Transverse colon (tissue), 4 donors: Measurements from ENCODE around the gene DIAPH3. TPM values are rescaled to one million over a fixed set of nuclear protein-coding genes. Genes with fewer than 3 reads are reported as not detected.

Experiments
- DNase-seq: peaks from one replicate; pipeline ENCODE4 v3.0.0-alpha.2; 2019
- H3K27ac ChIP-seq, 4 donors: fragments of 200-600 bp; sonication (generic); 2 replicates each; pipeline ENCODE4 v1.5.1; 2016 to 2018; ENCODE audit warnings: inconsistent platforms in 4 of 4
- H3K27me3 ChIP-seq: fragments of 200-600 bp; sonication (generic); 2 replicates; pipeline ENCODE4 v1.5.1; 2017; ENCODE audit warnings: inconsistent platforms
- H3K36me3 ChIP-seq, 4 donors: fragments of 200-600 bp; sonication (generic); 2 replicates each; pipeline ENCODE4 v1.5.1; 2017 to 2019; ENCODE audit warnings: inconsistent platforms in 4 of 4
- H3K4me1 ChIP-seq, 4 donors: fragments of 200-600 bp; sonication (generic); 2 replicates each; pipeline ENCODE4 v1.5.1; 2017 to 2020; ENCODE audit warnings: inconsistent platforms in 4 of 4
- H3K4me3 ChIP-seq, 4 donors: fragments of 200-600 bp; sonication (generic); 1 replicate in 1 of 4; 2 replicates in 3 of 4; pipeline versions ENCODE4 v1.5.1 to v1.6.1; 2017 to 2019; ENCODE audit warnings: inconsistent platforms in 4 of 4
- H3K9me3 ChIP-seq, 2 donors: fragments of 200-600 bp; sonication (generic); 2 replicates each; pipeline ENCODE4 v1.5.1; 2017 to 2019; ENCODE audit warnings: inconsistent platforms in 2 of 2
- EP300 ChIP-seq: sonication (generic); formaldehyde crosslinking; IDR thresholded peaks from one replicate; pipeline ENCODE4 v1.6.1; 2017; ENCODE audit warnings: antibody characterized with exemption, low read depth
- POLR2A ChIP-seq: fragments of 450-650 bp; IDR thresholded peaks from one replicate; pipeline ENCODE4 v1.6.1; 2016; ENCODE audit warnings: antibody characterized with exemption, mild to moderate bottlenecking, moderate library complexity
- POLR2AphosphoS5 ChIP-seq, 3 donors: sonication (generic); formaldehyde crosslinking; IDR thresholded peaks; one replicate each; pipeline ENCODE4 v1.6.1; 2016; ENCODE audit warnings: antibody characterized with exemption in 3 of 3
- WGBS, 2 donors: methylation state at CpG; one replicate each; pipeline ENCODE4 v1.1.5; 2018; ENCODE audit warnings: low coverage in 1 of 2; 5-methylcytosine and 5-hydroxymethylcytosine counted together
- in situ Hi-C, 4 donors: fragments of 200-750 bp; cut with MboI; loops; one replicate each; pipeline versions ENCODE4 v1.15.0 to v1.15.1; 2017; ENCODE audit warnings: low sequenced_read_pairs in 3 of 4, low pct_ligation_motif_present in 1 of 4, low pct_unique_long_range_greater_than_20kb in 1 of 4
- intact Hi-C: fragments of 100-400 bp; cut with DNase I; formaldehyde crosslinking; loops from one replicate; pipeline ENCODE4 v1.15.1; 2023; ENCODE audit warnings: low total_unique reads
- total RNA-seq, 4 donors: library from RNA; depleted of rRNA; stranded (reverse); fragments of >200 nt; gene quantifications; one replicate each; pipeline ENCODE4 v1.1.0, GENCODE V29; 2016
- TF ChIP-seq, protein P1 (sequence below), 5 experiments: fragments of 200-600 bp in 3 of 5; fragments of 450-650 bp in 2 of 5; sonication (generic) in 3 of 5; IDR thresholded peaks; 1 replicate in 2 of 5; 2 replicates in 3 of 5; pipeline ENCODE4 v1.5.1; 2016 to 2017; ENCODE audit warnings: antibody characterized with exemption in 5 of 5, inconsistent platforms in 3 of 5, mild to moderate bottlenecking in 2 of 5, moderate library complexity in 1 of 5

The DIAPH3 gene
- total RNA-seq, 4 donors from 2014 or later = 0.95 to 1.6 (median 1.2) TPM

DNA sequence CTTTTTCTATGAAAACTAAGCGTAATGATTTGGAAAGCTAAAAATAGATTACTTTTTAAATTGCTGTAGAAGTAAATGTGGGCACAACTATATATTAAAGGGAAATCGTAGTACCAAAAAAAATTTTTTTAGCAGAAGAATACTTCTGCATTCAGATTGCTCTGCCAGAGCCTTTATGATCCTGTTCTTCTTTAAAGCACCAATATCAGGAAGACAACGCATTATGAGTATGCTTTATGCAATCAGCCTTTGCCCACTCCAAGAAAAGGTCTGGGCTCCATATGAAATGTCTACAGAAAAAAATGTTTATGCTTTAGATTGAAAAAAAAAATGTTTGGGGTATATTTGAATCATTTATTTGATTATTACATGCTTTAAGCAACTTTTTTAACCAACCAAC is 137.4 kb downstream of the DIAPH3 start:
- in situ Hi-C loops (no loop called here), intact Hi-C loops (no loop called here)
- Histone ChIP-seq H3K27me3 (no peaks in the 10 kb centered on the region), H3K4me3 (no peak overlapping the region), H3K36me3 (no peaks in the 10 kb centered on the region), H3K4me1 (no peaks in the 10 kb centered on the region), H3K9me3 (no peaks in the 10 kb centered on the region), H3K27ac (no peak overlapping the region)
- no peak for TF ChIP-seq POLR2A
- TF ChIP-seq, protein P1, sequence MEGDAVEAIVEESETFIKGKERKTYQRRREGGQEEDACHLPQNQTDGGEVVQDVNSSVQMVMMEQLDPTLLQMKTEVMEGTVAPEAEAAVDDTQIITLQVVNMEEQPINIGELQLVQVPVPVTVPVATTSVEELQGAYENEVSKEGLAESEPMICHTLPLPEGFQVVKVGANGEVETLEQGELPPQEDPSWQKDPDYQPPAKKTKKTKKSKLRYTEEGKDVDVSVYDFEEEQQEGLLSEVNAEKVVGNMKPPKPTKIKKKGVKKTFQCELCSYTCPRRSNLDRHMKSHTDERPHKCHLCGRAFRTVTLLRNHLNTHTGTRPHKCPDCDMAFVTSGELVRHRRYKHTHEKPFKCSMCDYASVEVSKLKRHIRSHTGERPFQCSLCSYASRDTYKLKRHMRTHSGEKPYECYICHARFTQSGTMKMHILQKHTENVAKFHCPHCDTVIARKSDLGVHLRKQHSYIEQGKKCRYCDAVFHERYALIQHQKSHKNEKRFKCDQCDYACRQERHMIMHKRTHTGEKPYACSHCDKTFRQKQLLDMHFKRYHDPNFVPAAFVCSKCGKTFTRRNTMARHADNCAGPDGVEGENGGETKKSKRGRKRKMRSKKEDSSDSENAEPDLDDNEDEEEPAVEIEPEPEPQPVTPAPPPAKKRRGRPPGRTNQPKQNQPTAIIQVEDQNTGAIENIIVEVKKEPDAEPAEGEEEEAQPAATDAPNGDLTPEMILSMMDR (IDR thresholded peaks at IDR 0.05) = no peak
- TF ChIP-seq EP300 = no peak
- TF ChIP-seq POLR2AphosphoS5 (IDR thresholded peaks at IDR 0.05) = no peak
- DNase-seq = no peak
- WGBS, 2 donors = 75 to 97% methylated on average over 3 of the region's 3 CpGs

DNA sequence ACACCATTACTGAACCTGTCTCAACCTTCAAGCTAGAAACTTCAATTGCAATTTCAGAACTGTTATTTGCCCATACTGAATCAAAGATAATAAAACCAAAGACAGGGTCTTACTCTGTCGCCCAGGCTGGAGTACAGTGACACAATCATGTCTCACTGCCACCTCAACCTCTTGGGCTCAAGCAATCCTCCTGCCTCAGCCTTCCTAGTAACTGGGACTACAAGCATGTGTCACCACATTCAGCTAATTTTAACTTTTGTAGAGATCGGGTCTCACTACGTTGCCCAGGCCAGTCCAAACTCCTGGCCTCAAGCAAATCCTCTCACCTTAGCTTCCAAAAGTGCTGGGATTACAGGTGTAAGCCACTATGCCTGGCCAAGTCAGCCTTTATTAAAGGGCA is 143.4 kb downstream of the DIAPH3 start:
- TF ChIP-seq POLR2AphosphoS5 (IDR thresholded peaks at IDR 0.05) = no peak
- TF ChIP-seq, protein P1 (IDR thresholded peaks at IDR 0.05) = no peak
- TF ChIP-seq EP300 = no peak
- no peak overlapping the region for H3K27ac ChIP-seq
- peaks cover 0 to 14% (median 0%) of the 10 kb centered on the region in 4 donors for H3K4me1 ChIP-seq
- H3K4me3 ChIP-seq = no peak overlapping the region
- DNase-seq = no peak
- in situ Hi-C loops (no loop called here), intact Hi-C loops (no loop called here)
- H3K27me3 ChIP-seq = no peaks in the 10 kb centered on the region
- H3K9me3 ChIP-seq = no peaks in the 10 kb centered on the region
- 77 to 92% methylated on average over 3 of the region's 3 CpGs for WGBS, 2 donors
- no peaks in the 10 kb centered on the region for H3K36me3 ChIP-seq

DNA sequence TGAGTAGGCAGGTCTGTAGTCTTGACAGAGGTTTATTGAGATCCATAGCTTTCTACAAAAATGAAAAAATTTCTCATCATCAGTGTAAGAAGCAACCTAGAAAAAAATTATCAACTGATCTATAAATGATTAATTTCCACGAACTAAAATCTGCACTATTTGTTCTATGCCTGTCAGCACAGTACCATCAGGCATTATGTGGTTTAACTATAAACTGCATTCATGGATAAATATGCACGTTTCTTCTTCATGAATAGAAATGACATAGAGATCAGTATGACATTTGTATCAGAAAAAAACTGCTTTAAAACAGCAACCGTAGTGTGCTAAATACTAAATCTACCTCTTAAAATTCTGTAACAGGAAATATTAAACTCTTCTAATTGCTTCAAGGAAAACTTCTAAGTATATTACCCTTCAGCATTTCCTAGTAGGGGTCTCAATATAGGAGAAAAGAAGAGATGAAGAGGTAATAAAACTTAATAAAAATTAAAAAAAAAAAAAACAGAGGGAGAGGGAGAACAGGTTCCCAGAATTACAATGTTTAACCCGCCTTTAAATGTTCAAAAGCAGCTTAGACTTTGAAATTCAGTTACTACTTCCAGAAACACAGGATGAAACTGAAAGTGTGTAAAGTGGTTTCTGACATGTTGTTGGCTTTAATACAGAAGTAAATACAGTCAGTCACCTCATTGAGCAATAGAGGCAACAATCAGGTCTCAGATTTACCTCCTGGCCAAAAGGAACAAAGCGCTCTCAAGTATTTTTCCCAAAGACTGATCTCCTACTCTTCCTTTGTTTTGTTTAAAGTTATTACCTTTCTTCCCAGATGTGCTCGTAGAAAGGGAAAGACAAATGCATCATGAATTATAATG is 144.4 kb downstream of the DIAPH3 start:
- H3K9me3 ChIP-seq = no peaks in the 10 kb centered on the region
- peak overlapping the region in 2 of 4 donors; percentile 6 to 15 for H3K27ac ChIP-seq
- no peaks in the 10 kb centered on the region for H3K36me3 ChIP-seq
- H3K4me3 ChIP-seq = no peak overlapping the region
- intact Hi-C loops = no loop called here
- peaks cover 0 to 14% (median 0%) of the 10 kb centered on the region in 4 donors for H3K4me1 ChIP-seq
- TF ChIP-seq POLR2AphosphoS5 (IDR thresholded peaks at IDR 0.05) = no peak
- no peak for TF ChIP-seq EP300
- TF ChIP-seq POLR2A = no peak
- TF ChIP-seq, protein P1 (IDR thresholded peaks at IDR 0.05) = no peak
- H3K27me3 ChIP-seq = no peaks in the 10 kb centered on the region
- 38 to 49% methylated on average over 6 of the region's 6 CpGs for WGBS, 2 donors
- in situ Hi-C loops = no loop called here
- no peak for DNase-seq

DNA sequence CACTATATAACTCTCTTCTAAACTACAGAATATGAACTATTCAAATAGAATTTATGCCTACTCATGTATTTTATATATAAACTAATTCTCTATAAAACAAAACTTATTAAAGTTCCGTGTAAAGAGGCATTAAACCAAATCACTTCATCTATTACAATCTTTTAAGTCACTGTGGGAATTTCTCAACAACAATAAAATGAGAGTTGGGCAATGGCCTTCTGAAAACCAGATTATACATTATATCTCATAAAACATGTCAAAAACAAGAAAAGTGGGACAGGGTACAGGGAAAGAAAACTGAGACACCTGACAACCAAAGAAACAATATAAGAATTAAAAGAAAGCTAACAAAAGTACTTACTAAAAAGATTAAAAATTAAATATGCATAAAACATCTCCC is 145.2 kb downstream of the DIAPH3 start:
- 55 to 58% methylated on average over 1 of the region's 1 CpG for WGBS, 2 donors
- H3K4me1 ChIP-seq = peaks cover 0 to 14% (median 0%) of the 10 kb centered on the region in 4 donors
- H3K27ac ChIP-seq = no peak overlapping the region
- in situ Hi-C loops (no loop called here), intact Hi-C loops (no loop called here)
- no peaks in the 10 kb centered on the region for H3K36me3 ChIP-seq
- H3K4me3 ChIP-seq = no peak overlapping the region
- TF ChIP-seq POLR2AphosphoS5 (IDR thresholded peaks at IDR 0.05) (no peak), POLR2A (no peak), EP300 (no peak)
- TF ChIP-seq, protein P1 (IDR thresholded peaks at IDR 0.05) = no peak
- H3K9me3 ChIP-seq = no peaks in the 10 kb centered on the region
- DNase-seq = no peak
- H3K27me3 ChIP-seq = no peaks in the 10 kb centered on the region
